Natural killer cell (primary cell): Measurements from ENCODE around the gene ASB4. TPM values are rescaled to one million over a fixed set of nuclear protein-coding genes. Genes with fewer than 3 reads are reported as not detected.

Experiments used
- ATAC-seq, 3 donors: fragments of 150-1000 bp in 2 of 3; fragments of 200-7000 bp in 1 of 3; cut with Tn5 transposase; 1 replicate in 1 of 3; 2 replicates in 2 of 3; pipeline ENCODE4 v1.10.0; 2021; ENCODE audit warnings: mild to moderate bottlenecking in 2 of 3, moderate library complexity in 2 of 3
- DNase-seq, 2 donors: peaks; one replicate each; pipeline versions ENCODE4 v3.0.0 to v3.0.0-alpha.2; 2013 to 2021; ENCODE audit warnings: mixed read lengths in 1 of 2
- H3K27ac ChIP-seq: one replicate; pipeline ENCODE4 v1.5.1; 2013; ENCODE audit warnings: mild to moderate bottlenecking, low read length
- H3K27me3 ChIP-seq: one replicate; pipeline ENCODE4 v1.6.1; 2013; ENCODE audit warnings: low read length; ENCODE audit not compliant: control insufficient read depth, insufficient read depth
- H3K36me3 ChIP-seq: one replicate; pipeline ENCODE4 v1.6.1; 2013; ENCODE audit warnings: low read length; ENCODE audit not compliant: control insufficient read depth, insufficient read depth
- H3K4me1 ChIP-seq: one replicate; pipeline ENCODE4 v1.6.1; 2013; ENCODE audit warnings: low read length; ENCODE audit not compliant: control insufficient read depth, insufficient read depth
- H3K4me3 ChIP-seq: one replicate; pipeline ENCODE4 v1.5.1; 2013; ENCODE audit warnings: low read length
- H3K9me3 ChIP-seq: one replicate; pipeline ENCODE4 v1.6.1; 2013; ENCODE audit warnings: low read length; ENCODE audit not compliant: control insufficient read depth, insufficient read depth
- H3K27ac Mint-ChIP-seq, 2 donors: one replicate each; pipeline ENCODE4 v1.8.0; 2022; ENCODE audit warnings: mild to moderate bottlenecking in 2 of 2, mixed read lengths in 2 of 2, moderate library complexity in 1 of 2
- H3K27me3 Mint-ChIP-seq, 2 donors: one replicate each; pipeline ENCODE4 v1.8.0; 2022; ENCODE audit warnings: low read depth in 2 of 2, mixed read lengths in 2 of 2
- H3K36me3 Mint-ChIP-seq: one replicate; pipeline ENCODE4 v1.8.0; 2022; ENCODE audit warnings: mixed read lengths
- H3K4me1 Mint-ChIP-seq, 2 donors: one replicate each; pipeline ENCODE4 v1.8.0; 2022; ENCODE audit warnings: mixed read lengths in 2 of 2
- H3K4me3 Mint-ChIP-seq: one replicate; pipeline ENCODE4 v1.8.0; 2022; ENCODE audit warnings: mild to moderate bottlenecking, moderate library complexity, mixed read lengths
- H3K9me3 Mint-ChIP-seq, 2 donors: one replicate each; pipeline ENCODE4 v1.8.0; 2022; ENCODE audit warnings: mixed read lengths in 2 of 2
- CTCF ChIP-seq: fragments of 200-600 bp; IDR thresholded peaks from one replicate; pipeline ENCODE4 v1.8.0; 2022; ENCODE audit warnings: antibody characterized with exemption
- WGBS: methylation state at CpG from one replicate; pipeline ENCODE4 v1.1.7; 2013; ENCODE audit warnings: missing lambda C conversion rate; ENCODE audit not compliant: insufficient coverage; 5-methylcytosine and 5-hydroxymethylcytosine counted together
- intact Hi-C: fragments of 100-400 bp; cut with micrococcal nuclease; formaldehyde crosslinking; loops from one replicate; pipeline ENCODE4 v1.14.2; 2022
- total RNA-seq, 4 donors: library from RNA; stranded (reverse); fragments of 120-200 nt in 1 of 4; gene quantifications; one replicate each; pipeline versions ENCODE4 v1.2.3 to v1.2.4, GENCODE V29; 2013 to 2022

ASB4 gene
- total RNA-seq, 3 donors from 2014 or later (not counting 1 experiment from before 2014, with no cell fraction given) = not detected

GRCh38 chr7:95543312-95543711 lies 57.6 kb downstream of the ASB4 start:
- no peak for ATAC-seq
- Histone ChIP-seq H3K9me3 (no peaks in the 10 kb centered on the region), H3K4me1 (no peaks in the 10 kb centered on the region), H3K4me3 (no peak overlapping the region), H3K36me3 (no peaks in the 10 kb centered on the region), H3K27me3 (no peaks in the 10 kb centered on the region), H3K27ac (no peak overlapping the region)
- H3K9me3 Mint-ChIP-seq = no peaks in the 10 kb centered on the region
- peaks cover 2 to 14% of the 10 kb centered on the region in 2 donors for H3K27me3 Mint-ChIP-seq
- H3K36me3 Mint-ChIP-seq = no peaks in the 10 kb centered on the region
- H3K4me1 Mint-ChIP-seq = peaks cover 6% of the 10 kb centered on the region in 2 donors
- no peak for TF ChIP-seq CTCF
- no peak overlapping the region for H3K4me3 Mint-ChIP-seq
- intact Hi-C loops = no loop called here
- no peak for DNase-seq
- 95% methylated on average over 6 of the region's 6 CpGs for WGBS
- H3K27ac Mint-ChIP-seq = no peak overlapping the region

GRCh38 chr7:95544171-95544570 lies 58.4 kb downstream of the ASB4 start:
- 86% methylated on average over 1 of the region's 1 CpG for WGBS
- Histone ChIP-seq H3K27ac (no peak overlapping the region), H3K27me3 (no peaks in the 10 kb centered on the region), H3K9me3 (no peaks in the 10 kb centered on the region), H3K36me3 (no peaks in the 10 kb centered on the region), H3K4me1 (no peaks in the 10 kb centered on the region), H3K4me3 (no peak overlapping the region)
- DNase-seq (no peak), ATAC-seq (no peak)
- Mint-ChIP-seq H3K27ac (no peak overlapping the region), H3K27me3 (peaks cover 2 to 14% of the 10 kb centered on the region in 2 donors), H3K4me1 (peaks cover 6% of the 10 kb centered on the region in 2 donors), H3K9me3 (no peaks in the 10 kb centered on the region), H3K36me3 (no peaks in the 10 kb centered on the region), H3K4me3 (no peak overlapping the region)
- intact Hi-C loops = no loop called here
- no peak for TF ChIP-seq CTCF

GRCh38 chr7:95545007-95545615 lies 59.4 kb downstream of the ASB4 start:
- H3K9me3 ChIP-seq = no peaks in the 10 kb centered on the region
- no peak overlapping the region for H3K4me3 ChIP-seq
- DNase-seq (no peak), ATAC-seq (peak in 1 of 3 donors; percentile 46)
- H3K36me3 ChIP-seq = no peaks in the 10 kb centered on the region
- no peaks in the 10 kb centered on the region for H3K27me3 ChIP-seq
- H3K4me1 ChIP-seq = no peaks in the 10 kb centered on the region
- no peaks in the 10 kb centered on the region for H3K9me3 Mint-ChIP-seq
- no peaks in the 10 kb centered on the region for H3K36me3 Mint-ChIP-seq
- 15% methylated on average over 2 of the region's 3 CpGs for WGBS
- H3K27ac Mint-ChIP-seq = no peak overlapping the region
- H3K27ac ChIP-seq = no peak overlapping the region
- peaks cover 6% of the 10 kb centered on the region in 2 donors for H3K4me1 Mint-ChIP-seq
- intact Hi-C loops = no loop called here
- no peak for TF ChIP-seq CTCF
- no peak overlapping the region for H3K4me3 Mint-ChIP-seq
- H3K27me3 Mint-ChIP-seq = peaks cover 2 to 14% of the 10 kb centered on the region in 2 donors

- no peaks in the 10 kb centered on the region for H3K27me3 ChIP-seq
- H3K9me3 ChIP-seq = no peaks in the 10 kb centered on the region
- intact Hi-C loops = no loop called here
- no peak overlapping the region for H3K27ac ChIP-seq
- Mint-ChIP-seq H3K4me3 (no peak overlapping the region), H3K27ac (no peak overlapping the region), H3K9me3 (no peaks in the 10 kb centered on the region), H3K4me1 (peaks cover 6% of the 10 kb centered on the region in 2 donors), H3K27me3 (peaks cover 2 to 10% of the 10 kb centered on the region in 2 donors), H3K36me3 (no peaks in the 10 kb centered on the region)
- no peak overlapping the region for H3K4me3 ChIP-seq
- 100% methylated on average over 1 of the region's 1 CpG for WGBS
- TF ChIP-seq CTCF = no peak
- H3K4me1 ChIP-seq = no peaks in the 10 kb centered on the region
- no peak for DNase-seq
- ATAC-seq = no peak
- H3K36me3 ChIP-seq = no peaks in the 10 kb centered on the region
Measured at GRCh38 chr7:95545673-95546072, 59.9 kb downstream of the ASB4 start.
